ENCODE data around the gene SLC23A1. TPM values are rescaled to one million over a fixed set of nuclear protein-coding genes. Genes with fewer than 3 reads are reported as not detected.

Gene SLC23A1
- total RNA-seq, 3 donors from 2014 or later (not counting 1 experiment from before 2014, with no cell fraction given): not detected

- Mint-ChIP-seq H3K27ac (no peak overlapping the region), H3K27me3 (ENCODE audit: low read depth in 2 of 2) (no peaks in the 10 kb centered on the region), H3K4me3 (no peak overlapping the region), H3K36me3 (peaks cover 7% of the 10 kb centered on the region), H3K4me1 (peaks cover 6 to 7% of the 10 kb centered on the region in 2 donors), H3K9me3 (no peaks in the 10 kb centered on the region)
- no peak for TF ChIP-seq CTCF (IDR thresholded peaks at IDR 0.05)
- no peak overlapping the region for H3K4me3 ChIP-seq (ENCODE audit: low read length)
- ATAC-seq (no peak), DNase-seq (no peak)
- no peaks in the 10 kb centered on the region for H3K27me3 ChIP-seq (ENCODE audit: control insufficient read depth, insufficient read depth, low read length)
- H3K36me3 ChIP-seq (ENCODE audit: control insufficient read depth, insufficient read depth, low read length): no peaks in the 10 kb centered on the region
- intact Hi-C loops (cut with micrococcal nuclease): no loop called here
- H3K27ac ChIP-seq (ENCODE audit: low read length): no peak overlapping the region
- H3K9me3 ChIP-seq (ENCODE audit: control insufficient read depth, insufficient read depth, low read length): no peaks in the 10 kb centered on the region
- WGBS (ENCODE audit: insufficient coverage): 86% methylated on average over 8 of the region's 8 CpGs
- H3K4me1 ChIP-seq (ENCODE audit: control insufficient read depth, insufficient read depth, low read length): no peaks in the 10 kb centered on the region
Measured at GRCh38 chr5:139426203-139426885, 43.2 kb upstream of the SLC23A1 start.

- DNase-seq (no peak), ATAC-seq (no peak)
- Histone ChIP-seq H3K27me3 (ENCODE audit: control insufficient read depth, insufficient read depth, low read length) (no peaks in the 10 kb centered on the region), H3K4me1 (ENCODE audit: control insufficient read depth, insufficient read depth, low read length) (no peaks in the 10 kb centered on the region), H3K9me3 (ENCODE audit: control insufficient read depth, insufficient read depth, low read length) (no peaks in the 10 kb centered on the region), H3K4me3 (ENCODE audit: low read length) (no peak overlapping the region), H3K36me3 (ENCODE audit: control insufficient read depth, insufficient read depth, low read length) (no peaks in the 10 kb centered on the region), H3K27ac (ENCODE audit: low read length) (no peak overlapping the region)
- no peaks in the 10 kb centered on the region for H3K9me3 Mint-ChIP-seq
- H3K27ac Mint-ChIP-seq: no peak overlapping the region
- peaks cover 7% of the 10 kb centered on the region for H3K36me3 Mint-ChIP-seq
- H3K4me3 Mint-ChIP-seq: no peak overlapping the region
- WGBS (ENCODE audit: insufficient coverage): 100% methylated on average over 5 of the region's 5 CpGs
- H3K27me3 Mint-ChIP-seq (ENCODE audit: low read depth in 2 of 2): no peaks in the 10 kb centered on the region
- intact Hi-C loops (cut with micrococcal nuclease): no loop called here
- TF ChIP-seq CTCF (IDR thresholded peaks at IDR 0.05): no peak
- H3K4me1 Mint-ChIP-seq: peaks cover 6 to 7% of the 10 kb centered on the region in 2 donors
Measured at GRCh38 chr5:139425497-139425896, 42.4 kb upstream of the SLC23A1 start.

- Mint-ChIP-seq H3K27ac (peak overlapping the region in 1 of 2 donors; percentile 52), H3K4me1 (peaks cover 6 to 7% of the 10 kb centered on the region in 2 donors), H3K27me3 (ENCODE audit: low read depth in 2 of 2) (no peaks in the 10 kb centered on the region), H3K4me3 (no peak overlapping the region), H3K9me3 (no peaks in the 10 kb centered on the region), H3K36me3 (peaks cover 7% of the 10 kb centered on the region)
- H3K27ac ChIP-seq (ENCODE audit: low read length): no peak overlapping the region
- no peaks in the 10 kb centered on the region for H3K4me1 ChIP-seq (ENCODE audit: control insufficient read depth, insufficient read depth, low read length)
- DNase-seq (peak in 1 of 2 donors; percentile 88), ATAC-seq (peak; percentile 92 to 100 (median 99))
- peak; percentile 96 for TF ChIP-seq CTCF (IDR thresholded peaks at IDR 0.05)
- intact Hi-C loops (cut with micrococcal nuclease): loop anchor here (1.0 kb wide), 1 partner anchor 91 kb away; no protein-coding TSS in a partner anchor
- no peaks in the 10 kb centered on the region for H3K9me3 ChIP-seq (ENCODE audit: control insufficient read depth, insufficient read depth, low read length)
- H3K36me3 ChIP-seq (ENCODE audit: control insufficient read depth, insufficient read depth, low read length): no peaks in the 10 kb centered on the region
- H3K4me3 ChIP-seq (ENCODE audit: low read length): no peak overlapping the region
- no peaks in the 10 kb centered on the region for H3K27me3 ChIP-seq (ENCODE audit: control insufficient read depth, insufficient read depth, low read length)
- WGBS (ENCODE audit: insufficient coverage): 18% methylated on average over 2 of the region's 5 CpGs
Measured at GRCh38 chr5:139422307-139422893, 39.3 kb upstream of the SLC23A1 start.
